Measurements from ENCODE around the gene ABO. TPM values are rescaled to one million over a fixed set of nuclear protein-coding genes. Genes with fewer than 3 reads are reported as not detected.
"Not testable (repeated sequence)": the region's sequence is repeated elsewhere in the genome, so short reads cannot be mapped to it uniquely, and the experiment has no call there.

ABO gene
- total RNA-seq, 2 experiments from 2014 or later = not detected

DNA sequence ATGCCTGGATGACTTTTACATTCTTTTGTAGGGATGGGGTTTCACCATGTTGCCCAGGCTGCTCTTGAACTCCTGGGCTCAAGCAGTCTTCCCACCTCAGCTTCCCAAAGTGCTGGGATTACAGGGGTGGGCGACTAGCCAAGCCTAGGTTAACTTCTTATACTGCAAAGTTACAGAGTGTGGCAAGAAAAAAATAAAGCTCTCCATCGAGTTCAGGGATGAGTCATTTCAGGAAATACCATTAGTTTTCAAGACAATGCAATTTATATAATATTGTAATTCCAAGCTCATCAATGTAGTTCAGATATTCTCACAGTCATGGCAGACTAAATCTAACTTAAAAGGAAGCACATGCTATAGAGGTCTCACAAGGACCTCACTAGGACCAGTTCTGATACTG lies 11.5 kb upstream of the ABO start:
- H3K4me3 Mint-ChIP-seq = no peak overlapping the region
- peaks cover 14% of the 10 kb centered on the region for H3K9me3 Mint-ChIP-seq
- no peaks in the 10 kb centered on the region for H3K27me3 Mint-ChIP-seq
- no peak for DNase-seq
- intact Hi-C loops (cut with micrococcal nuclease) = no loop called here
- H3K27ac Mint-ChIP-seq = no peak overlapping the region
- TF ChIP-seq, protein P1, sequence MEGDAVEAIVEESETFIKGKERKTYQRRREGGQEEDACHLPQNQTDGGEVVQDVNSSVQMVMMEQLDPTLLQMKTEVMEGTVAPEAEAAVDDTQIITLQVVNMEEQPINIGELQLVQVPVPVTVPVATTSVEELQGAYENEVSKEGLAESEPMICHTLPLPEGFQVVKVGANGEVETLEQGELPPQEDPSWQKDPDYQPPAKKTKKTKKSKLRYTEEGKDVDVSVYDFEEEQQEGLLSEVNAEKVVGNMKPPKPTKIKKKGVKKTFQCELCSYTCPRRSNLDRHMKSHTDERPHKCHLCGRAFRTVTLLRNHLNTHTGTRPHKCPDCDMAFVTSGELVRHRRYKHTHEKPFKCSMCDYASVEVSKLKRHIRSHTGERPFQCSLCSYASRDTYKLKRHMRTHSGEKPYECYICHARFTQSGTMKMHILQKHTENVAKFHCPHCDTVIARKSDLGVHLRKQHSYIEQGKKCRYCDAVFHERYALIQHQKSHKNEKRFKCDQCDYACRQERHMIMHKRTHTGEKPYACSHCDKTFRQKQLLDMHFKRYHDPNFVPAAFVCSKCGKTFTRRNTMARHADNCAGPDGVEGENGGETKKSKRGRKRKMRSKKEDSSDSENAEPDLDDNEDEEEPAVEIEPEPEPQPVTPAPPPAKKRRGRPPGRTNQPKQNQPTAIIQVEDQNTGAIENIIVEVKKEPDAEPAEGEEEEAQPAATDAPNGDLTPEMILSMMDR (IDR thresholded peaks at IDR 0.05) = no peak
- H3K36me3 Mint-ChIP-seq (ENCODE audit: low read depth) = peaks cover 3% of the 10 kb centered on the region
- ATAC-seq = no peak
- ChIA-PET POLR2A (no interaction called here), CTCF (interaction anchor here (1.3 to 1.6 kb wide), 3 partner anchors 47 to 100 kb away, joined by 3 to 4 read pairs (median 3); no protein-coding TSS in a partner anchor)
- no peaks in the 10 kb centered on the region for H3K4me1 Mint-ChIP-seq (ENCODE audit: low read depth)

DNA sequence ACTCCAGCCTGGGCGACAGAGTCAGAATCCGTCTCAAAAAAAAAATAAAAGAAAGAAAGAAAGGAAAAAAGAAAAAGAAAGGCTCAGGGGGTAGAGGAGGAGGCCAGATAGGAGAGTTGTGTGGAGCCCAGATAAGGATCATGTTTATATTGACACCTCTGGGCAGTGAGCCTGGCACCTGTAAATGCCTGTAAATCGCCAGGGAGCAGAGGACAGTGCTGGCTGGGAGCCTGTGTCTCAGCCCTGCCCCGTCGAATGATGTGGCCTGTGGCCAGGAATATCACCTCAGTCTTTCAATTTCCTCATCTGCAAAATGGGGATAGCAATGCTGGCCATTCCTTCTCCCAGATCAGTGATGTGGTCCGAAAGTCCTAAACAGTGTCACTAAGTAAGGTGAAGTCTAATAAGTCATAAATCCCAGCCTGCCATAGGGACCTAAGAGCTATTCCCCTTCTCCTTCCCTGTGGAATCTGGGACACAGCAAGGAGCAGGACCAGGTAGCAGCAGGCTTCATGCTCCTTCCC lies 10.3 kb upstream of the ABO start:
- no peaks in the 10 kb centered on the region for H3K36me3 Mint-ChIP-seq (ENCODE audit: low read depth)
- intact Hi-C loops (cut with micrococcal nuclease) = no loop called here

DNA sequence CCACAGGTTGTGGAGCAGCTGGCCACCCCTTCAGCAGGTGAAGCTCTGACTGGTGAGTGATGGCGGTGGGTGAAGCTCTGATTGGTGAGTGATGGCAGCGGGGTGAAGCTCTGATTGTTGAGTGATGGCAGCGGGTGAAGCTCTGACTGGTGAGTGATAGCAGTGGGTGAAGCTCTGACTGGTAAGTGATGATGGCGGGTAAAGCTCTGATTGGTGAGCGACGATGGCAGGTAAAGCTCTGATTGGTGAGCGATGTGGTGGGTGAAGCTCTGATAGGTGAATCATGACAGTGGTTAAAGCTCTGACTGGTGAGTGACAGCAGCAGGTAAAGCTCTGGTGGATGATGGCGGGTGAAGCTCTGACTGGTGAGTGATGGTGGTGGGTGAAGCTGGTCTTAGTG lies 9.4 kb upstream of the ABO start:
- intact Hi-C loops (cut with micrococcal nuclease) = no loop called here
- TF ChIP-seq, protein P1 (IDR thresholded peaks at IDR 0.05) = no peak
- ATAC-seq (no peak), DNase-seq (no peak)
- Mint-ChIP-seq H3K4me1 (ENCODE audit: low read depth) (no peaks in the 10 kb centered on the region), H3K9me3 (peaks cover 2% of the 10 kb centered on the region), H3K4me3 (no peak overlapping the region), H3K36me3 (ENCODE audit: low read depth) (no peaks in the 10 kb centered on the region), H3K27me3 (no peaks in the 10 kb centered on the region), H3K27ac (no peak overlapping the region)
- POLR2A ChIA-PET = no interaction called here
- CTCF ChIA-PET = no interaction called here

More for the DNA sequence above, 10.3 kb upstream of the ABO start:
- Mint-ChIP-seq H3K4me1 (ENCODE audit: low read depth) (no peaks in the 10 kb centered on the region), H3K27ac (no peak overlapping the region), H3K27me3 (no peaks in the 10 kb centered on the region), H3K4me3 (no peak overlapping the region), H3K9me3 (peaks cover 5% of the 10 kb centered on the region)
- ChIA-PET POLR2A (no interaction called here), CTCF (no interaction called here)
- TF ChIP-seq, protein P1 (IDR thresholded peaks at IDR 0.05) = no peak
- DNase-seq = no peak
- no peak for ATAC-seq

DNA sequence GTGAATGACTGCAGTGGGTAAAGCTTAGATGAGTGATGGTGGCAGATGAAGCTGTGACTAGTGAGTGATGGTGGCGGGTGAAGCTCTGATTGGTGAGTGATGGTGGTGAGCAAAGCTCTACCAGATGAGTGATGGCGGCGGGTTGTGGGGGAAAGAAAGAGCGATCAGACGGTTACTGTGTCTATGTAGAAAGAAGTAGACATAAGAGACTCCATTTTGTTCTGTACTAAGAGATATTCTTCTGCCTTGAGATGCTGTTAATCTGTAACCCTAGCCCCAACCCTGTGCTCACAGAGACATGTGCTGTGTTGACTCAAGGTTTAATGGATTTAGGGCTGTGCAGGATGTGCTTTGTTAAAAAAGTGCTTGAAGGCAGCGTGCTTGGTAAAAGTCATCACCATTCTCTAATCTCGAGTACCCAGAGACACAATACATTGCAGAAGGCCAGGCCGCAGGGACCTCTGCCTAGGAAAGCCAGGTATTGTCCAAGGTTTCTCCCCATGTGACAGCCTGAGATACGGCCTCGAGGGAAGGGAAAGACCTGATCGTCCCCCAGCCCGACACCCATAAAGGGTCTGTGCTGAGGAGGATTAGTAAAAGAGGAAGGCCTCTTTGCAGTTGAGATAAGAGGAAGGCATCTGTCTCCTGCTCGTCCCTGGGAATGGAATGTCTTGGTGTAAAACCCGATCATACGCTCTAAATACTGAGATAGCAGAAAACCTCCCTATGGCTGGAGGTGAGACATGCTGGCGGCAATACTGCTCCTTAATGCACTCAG lies 8.4 kb upstream of the ABO start:
- H3K4me3 Mint-ChIP-seq; intact Hi-C loops (cut with micrococcal nuclease); ATAC-seq; H3K4me1 Mint-ChIP-seq (ENCODE audit: low read depth); H3K27ac Mint-ChIP-seq; DNase-seq; H3K9me3 Mint-ChIP-seq; H3K27me3 Mint-ChIP-seq; POLR2A ChIA-PET; H3K36me3 Mint-ChIP-seq (ENCODE audit: low read depth): not testable (repeated sequence)
- CTCF ChIA-PET = interaction anchor here (1.3 kb wide), 1 partner anchor 44 kb away, joined by 4 read pairs; no protein-coding TSS in a partner anchor

DNA sequence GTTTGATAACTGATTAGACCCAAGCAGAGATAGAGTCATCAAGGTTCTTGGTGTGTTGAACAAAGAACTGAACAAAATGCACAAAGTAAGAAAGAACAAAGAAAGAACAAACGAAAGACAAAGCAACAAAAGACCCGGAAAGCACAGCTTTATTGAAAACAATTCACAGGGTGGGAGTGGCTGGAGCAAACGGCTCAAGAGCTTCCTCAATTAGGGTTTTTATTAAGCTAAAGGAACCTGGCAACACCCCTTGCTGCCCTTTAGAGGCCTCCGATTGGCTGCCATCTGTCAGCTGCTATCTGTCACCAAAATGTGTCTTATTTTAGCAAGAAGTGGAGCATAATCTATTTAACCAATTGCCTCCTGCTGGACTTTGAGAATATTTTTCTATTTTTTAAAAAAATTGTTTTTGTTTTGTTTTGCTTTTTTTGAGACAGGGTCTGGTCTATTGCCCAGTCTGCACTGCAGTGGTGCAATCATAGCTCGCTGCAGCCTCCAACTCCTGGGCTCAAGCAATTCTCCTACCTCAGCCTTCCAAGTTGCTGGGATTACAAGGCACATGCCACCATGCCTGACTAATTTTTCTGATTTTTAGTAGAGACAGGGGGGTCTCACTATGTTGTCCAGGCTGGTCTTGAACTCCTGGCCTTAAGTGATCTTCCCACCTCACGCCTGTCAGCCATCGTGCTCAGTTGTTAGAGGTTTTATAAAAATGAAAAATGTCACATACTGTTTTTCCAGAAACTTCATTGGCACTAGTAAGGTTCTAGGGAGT lies 7.7 kb upstream of the ABO start:
- H3K4me1 Mint-ChIP-seq (ENCODE audit: low read depth) = no peaks in the 10 kb centered on the region
- POLR2A ChIA-PET = no interaction called here
- DNase-seq (no peak), ATAC-seq (no peak)
- TF ChIP-seq, protein P1 (IDR thresholded peaks at IDR 0.05) = no peak
- H3K9me3 Mint-ChIP-seq = no peaks in the 10 kb centered on the region
- no peak overlapping the region for H3K4me3 Mint-ChIP-seq
- H3K36me3 Mint-ChIP-seq (ENCODE audit: low read depth) = no peaks in the 10 kb centered on the region
- no peak overlapping the region for H3K27ac Mint-ChIP-seq
- CTCF ChIA-PET = interaction anchor here (0.8 to 1.3 kb wide), 2 partner anchors 10 to 43 kb away, joined by 4 read pairs; no protein-coding TSS in a partner anchor
- peaks cover 7% of the 10 kb centered on the region for H3K27me3 Mint-ChIP-seq
- intact Hi-C loops (cut with micrococcal nuclease) = no loop called here

Measured in activated CD8-positive, alpha-beta T cell treated with anti-CD3 and anti-CD28 coated beads for 36 hours (primary cell).